ENCODE results near the gene THEMIS2.
"Not testable (repeated sequence)": the region's sequence is repeated elsewhere in the genome, so short reads cannot be mapped to it uniquely, and the experiment has no call there.

The THEMIS2 gene

GRCh38 chr1:27872059-27872801 is at the start of gene THEMIS2:
TSS of gene THEMIS2 (plus strand) at chr1:27872544. CDS start at chr1:27872572, 28 bp downstream.
- DNase-seq, result peak; percentile 82

- no peak for DNase-seq
Observed at GRCh38 chr1:27823784-27824183, 48.6 kb upstream of the THEMIS2 start.

- no peak for DNase-seq
Observed at GRCh38 chr1:27824411-27824810, 47.9 kb upstream of the THEMIS2 start.

GRCh38 chr1:27829339-27829960 is 42.9 kb upstream of the THEMIS2 start:
- not testable (repeated sequence) for DNase-seq

DNA sequence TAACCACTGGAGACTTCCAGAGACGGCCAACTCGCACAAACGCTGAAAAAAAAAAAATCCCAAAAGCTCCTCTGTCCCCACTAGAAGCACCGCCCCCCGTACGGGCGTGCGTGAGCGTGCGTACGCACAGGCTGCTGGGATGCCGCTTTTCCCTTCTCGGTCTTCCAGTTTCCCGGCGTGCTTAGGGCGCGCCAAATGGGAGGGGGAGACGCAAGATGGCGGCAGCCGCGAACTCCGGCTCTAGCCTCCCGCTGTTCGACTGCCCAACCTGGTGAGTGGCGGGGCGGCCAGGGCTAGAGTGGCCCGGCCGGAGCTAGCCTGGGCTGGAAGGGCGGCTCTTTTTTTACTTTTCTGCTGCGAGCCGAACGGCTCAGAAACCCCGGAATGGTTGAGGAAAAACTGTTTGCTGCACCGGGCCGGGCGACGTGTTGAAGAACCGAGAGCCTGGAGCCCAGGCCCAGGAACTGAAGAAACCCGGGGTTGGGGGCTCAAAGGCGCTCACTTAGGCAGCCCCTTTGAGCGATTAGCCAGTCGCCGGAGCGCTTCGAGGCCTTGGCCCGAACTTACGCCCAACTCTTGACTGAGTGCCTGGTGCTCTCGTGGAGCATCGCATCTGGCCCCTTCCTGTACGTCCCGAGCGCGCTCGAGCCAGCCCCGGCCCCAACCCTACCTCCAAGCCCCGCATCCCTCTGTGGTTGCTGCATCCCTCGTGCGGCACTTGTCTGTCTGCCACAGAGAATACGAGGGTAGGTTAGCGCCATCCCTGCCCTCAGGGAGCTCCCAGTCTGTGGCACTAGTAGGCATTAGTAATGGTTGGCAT is 41.5 kb upstream of the THEMIS2 start, which contains the start of gene PPP1R8:
Gene PPP1R8 (plus strand): TSS at position 162 of the 820 bp plus-strand sequence. CDS start 54 bp downstream, at position 216.
- peak; percentile 96 for DNase-seq

- DNase-seq, result no peak
Observed at GRCh38 chr1:27831568-27832410, 40.6 kb upstream of the THEMIS2 start.

- DNase-seq, result no peak
Observed at GRCh38 chr1:27832762-27833161, 39.6 kb upstream of the THEMIS2 start.

DNA sequence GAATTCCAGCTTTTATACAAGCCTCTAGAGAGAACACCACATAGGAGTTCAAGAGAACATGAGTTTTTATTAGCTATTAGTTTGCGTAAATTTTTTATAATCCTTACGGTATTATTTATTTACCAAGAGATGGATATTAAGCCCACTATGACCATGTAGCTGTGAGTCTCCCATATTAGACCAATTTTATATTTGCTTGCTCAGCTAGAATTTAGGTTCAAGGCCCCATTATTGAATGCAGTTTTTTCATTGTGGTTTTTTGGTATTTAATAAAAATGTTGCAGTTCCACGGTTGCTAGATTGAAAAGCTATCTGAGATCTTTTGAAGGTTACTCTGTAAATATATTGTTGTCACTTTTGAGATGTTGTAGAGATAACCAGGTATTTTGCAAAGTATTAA is 38.9 kb upstream of the THEMIS2 start:
- no peak for DNase-seq

- DNase-seq, result no peak
Observed at GRCh38 chr1:27835046-27835445, 37.3 kb upstream of the THEMIS2 start.

DNA sequence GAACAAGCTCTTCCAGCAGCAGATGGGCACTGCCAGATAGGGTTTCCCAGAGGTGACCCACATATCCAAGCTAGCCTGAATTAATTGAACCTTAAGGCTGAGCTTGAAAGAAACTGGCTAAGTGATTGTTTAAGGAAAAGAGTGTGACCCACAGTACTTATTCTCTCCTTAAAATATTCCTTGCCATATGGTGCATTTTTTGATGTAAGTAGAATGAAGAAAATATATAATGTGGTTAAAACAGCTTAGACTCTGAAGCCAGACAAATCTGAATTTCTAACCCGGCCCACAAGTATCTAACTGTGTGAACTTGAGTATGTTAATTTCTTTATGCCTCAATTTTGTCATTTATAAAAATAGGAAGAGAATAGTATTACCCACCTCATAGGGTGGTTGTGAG is 36.8 kb upstream of the THEMIS2 start:
- no peak for DNase-seq

DNA sequence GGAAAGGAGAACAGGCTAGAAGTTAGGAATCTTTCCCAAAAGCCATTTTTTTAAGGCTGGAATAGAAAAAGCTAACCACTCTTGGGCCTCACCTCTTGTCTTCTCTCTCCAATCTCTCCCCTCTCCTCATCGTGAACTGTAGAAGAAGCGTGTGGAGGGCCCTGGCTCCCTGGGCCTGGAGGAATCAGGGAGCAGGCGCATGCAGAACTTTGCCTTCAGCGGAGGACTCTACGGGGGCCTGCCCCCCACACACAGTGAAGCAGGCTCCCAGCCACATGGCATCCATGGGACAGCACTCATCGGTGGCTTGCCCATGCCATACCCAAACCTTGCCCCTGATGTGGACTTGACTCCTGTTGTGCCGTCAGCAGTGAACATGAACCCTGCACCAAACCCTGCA is 22.4 kb upstream of the THEMIS2 start:
- no peak for DNase-seq

DNA sequence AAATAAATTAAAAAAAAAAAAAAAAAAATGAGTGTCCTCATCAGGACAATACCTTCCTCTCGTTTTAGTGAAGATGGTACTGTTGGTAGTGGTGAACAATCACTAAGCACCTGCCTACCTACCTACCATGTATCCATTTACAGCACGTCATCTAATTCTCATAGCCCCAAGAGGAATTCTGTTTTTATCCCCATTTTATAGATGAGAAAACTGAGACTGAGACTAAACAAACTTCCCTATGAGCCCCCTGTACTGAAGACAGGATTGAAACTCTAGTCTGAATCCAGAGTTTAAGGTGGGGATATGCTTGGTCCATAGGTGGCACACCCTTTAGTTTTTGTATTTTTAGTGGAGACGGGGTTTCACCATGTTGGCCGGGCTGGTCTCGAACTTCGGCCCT is 17.3 kb upstream of the THEMIS2 start:
- no peak for DNase-seq

GRCh38 chr1:27856561-27857343 is 15.6 kb upstream of the THEMIS2 start:
- DNase-seq, result no peak

DNA sequence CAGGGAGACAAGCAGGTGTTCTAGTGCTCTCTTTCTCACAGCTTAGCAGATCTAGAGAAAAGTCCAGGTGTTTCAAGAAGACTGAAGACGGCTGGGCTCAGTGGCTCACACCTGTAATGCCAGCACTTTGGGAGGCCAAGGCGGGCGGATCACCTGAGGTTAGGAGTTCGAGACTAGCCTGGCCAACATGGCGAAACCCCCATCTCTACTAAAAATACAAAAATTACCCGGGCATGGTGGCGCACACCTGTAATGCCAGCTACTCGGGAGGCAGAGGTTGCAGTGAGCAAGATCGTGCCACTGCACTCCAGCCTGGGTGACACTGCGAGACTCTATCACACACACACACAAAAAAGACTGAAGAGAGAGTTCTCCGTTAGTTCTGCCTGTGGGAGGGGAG is 14.8 kb upstream of the THEMIS2 start:
- DNase-seq, result not testable (repeated sequence)

DNA sequence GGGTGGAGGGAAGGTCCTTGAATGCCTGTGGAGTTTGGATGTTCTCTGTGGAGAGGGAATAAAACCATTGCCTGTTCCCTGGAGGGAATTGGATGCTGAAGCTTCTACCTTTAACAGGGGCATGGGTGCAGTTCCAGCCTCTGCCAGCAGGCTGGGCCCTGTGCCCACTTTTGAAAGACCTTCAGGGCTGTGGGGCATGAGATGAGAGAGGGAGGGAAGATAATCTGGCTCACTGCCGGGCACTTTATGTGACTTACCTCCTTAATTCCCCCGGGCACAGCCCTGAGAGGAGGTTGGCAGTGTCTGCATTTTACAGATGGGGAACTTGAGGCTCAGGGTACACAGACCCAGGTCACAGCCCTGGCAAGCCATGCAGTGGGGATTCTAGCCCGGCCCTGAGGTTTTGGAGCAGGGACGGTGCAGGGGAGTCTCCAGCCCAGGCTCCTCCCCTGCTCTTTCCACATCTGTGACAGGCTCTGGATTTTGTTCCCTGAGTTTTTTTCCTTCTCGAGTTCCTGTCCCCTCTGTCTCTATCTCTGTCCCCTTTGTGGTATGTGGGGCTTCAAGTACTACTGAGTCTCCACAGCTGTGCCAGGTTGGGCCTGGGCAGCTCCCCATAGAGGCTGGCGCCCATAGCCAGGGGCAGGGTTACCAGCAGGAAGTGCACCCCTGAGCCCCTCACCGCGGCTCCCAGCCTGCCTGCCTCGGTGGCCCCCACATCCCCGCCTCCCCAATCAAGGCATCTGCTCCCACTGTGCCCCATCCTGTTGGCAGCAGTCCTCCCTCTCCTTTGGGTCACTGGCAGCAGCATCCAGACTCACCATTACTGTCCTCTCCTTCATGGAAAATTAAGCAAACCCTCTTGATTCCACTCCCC is 14.0 kb upstream of the THEMIS2 start:
- DNase-seq, result peak; percentile 83

GRCh38 chr1:27858949-27859576 is 13.3 kb upstream of the THEMIS2 start:
- no peak for DNase-seq

GRCh38 chr1:27861436-27861835 is 10.9 kb upstream of the THEMIS2 start:
- DNase-seq, result no peak

DNA sequence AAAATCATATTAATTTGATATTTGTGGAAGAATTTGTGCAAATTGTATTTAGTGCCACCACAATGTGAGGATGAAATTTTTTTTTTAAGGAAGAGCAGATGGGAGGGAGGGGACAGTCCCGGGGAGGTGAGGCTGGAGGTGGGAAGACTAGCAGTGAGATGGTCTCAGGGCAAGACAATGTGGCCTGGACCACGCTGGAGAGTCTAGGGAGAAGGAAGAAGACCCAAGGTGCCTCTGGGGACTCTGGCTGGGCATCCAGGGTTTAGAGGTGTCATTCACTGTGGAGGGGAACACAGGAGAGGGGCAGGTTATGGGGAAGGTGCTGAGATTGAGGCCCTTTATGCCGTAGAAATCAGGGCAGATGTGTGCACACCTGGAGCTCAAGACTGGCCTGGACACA is 10.3 kb upstream of the THEMIS2 start:
- DNase-seq, result no peak

- DNase-seq, result no peak
Observed at GRCh38 chr1:27862671-27863537, 9.4 kb upstream of the THEMIS2 start.
